ENCODE results near the gene MATK. TPM values are rescaled to one million over a fixed set of nuclear protein-coding genes. Genes with fewer than 3 reads are reported as not detected.

MATK gene
- total RNA-seq, 1 donor from 2014 or later = 11.2 TPM

DNA sequence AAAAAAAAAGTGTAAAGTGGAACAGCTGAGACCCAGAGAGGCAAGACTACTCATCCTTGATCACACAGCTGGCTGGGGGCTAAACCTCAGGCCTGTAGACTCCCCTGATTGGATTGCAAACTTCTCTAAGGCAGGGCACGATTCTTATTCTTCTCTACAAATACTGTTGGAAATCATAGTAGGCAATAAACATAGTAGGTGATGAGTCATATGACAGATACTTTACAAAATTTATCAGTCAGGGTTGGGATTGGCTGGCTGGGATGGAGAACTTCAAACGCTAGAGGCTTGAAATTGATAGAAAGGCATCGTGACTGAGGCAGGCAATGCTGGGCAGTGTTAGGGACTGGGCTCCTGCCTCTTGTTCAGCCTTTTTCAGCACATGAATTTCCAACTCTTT, 5.9 kb upstream of the MATK start:
- intact Hi-C loops (cut with micrococcal nuclease) = no loop called here

DNA sequence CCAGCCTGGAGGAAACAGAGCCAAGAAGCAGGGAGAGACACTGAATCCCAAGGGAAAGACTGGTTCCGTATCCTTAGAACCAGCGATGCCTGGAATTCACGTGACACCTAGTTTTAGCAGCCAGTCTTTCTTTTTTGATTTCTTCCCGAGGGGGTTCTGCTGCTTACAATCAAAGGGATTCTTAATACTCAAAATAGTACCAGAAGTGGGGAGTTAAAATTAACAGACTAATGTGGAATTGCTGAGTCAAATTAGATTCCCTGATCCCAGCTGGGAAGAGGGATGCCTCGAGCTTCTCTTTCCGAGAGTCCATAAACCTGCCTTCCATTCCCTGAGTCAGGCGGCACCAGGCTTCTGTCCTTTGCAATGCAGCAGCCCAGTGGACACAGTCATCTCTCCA, 4.8 kb upstream of the MATK start:
- intact Hi-C loops (cut with micrococcal nuclease) = no loop called here

DNA sequence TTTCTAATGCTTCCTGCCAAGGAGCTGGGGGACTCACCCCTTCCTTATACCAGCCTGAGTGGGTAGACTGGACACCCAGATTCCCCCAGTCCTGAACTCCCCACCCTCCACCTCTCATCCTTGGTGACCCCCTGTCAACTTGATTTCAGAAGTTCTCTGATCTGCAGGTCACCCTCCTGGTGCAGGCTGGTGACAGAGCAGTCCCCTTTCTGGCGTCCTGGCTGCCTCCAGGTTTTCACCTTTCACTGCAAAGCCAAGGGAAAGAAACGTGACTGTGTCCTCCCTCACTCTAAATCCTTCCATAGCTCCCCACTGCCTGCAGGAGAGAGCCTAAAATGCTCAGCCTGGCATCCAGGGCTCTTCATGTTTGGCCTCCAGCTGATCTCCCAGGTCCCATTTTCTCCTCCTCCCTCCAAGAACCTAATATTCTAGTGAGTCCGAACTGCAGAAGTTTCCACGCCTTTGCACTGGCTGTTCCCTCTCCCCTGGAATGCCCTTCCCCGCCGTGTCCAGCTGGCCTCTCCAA, 4.1 kb upstream of the MATK start:
- intact Hi-C loops (cut with micrococcal nuclease) = no loop called here

DNA sequence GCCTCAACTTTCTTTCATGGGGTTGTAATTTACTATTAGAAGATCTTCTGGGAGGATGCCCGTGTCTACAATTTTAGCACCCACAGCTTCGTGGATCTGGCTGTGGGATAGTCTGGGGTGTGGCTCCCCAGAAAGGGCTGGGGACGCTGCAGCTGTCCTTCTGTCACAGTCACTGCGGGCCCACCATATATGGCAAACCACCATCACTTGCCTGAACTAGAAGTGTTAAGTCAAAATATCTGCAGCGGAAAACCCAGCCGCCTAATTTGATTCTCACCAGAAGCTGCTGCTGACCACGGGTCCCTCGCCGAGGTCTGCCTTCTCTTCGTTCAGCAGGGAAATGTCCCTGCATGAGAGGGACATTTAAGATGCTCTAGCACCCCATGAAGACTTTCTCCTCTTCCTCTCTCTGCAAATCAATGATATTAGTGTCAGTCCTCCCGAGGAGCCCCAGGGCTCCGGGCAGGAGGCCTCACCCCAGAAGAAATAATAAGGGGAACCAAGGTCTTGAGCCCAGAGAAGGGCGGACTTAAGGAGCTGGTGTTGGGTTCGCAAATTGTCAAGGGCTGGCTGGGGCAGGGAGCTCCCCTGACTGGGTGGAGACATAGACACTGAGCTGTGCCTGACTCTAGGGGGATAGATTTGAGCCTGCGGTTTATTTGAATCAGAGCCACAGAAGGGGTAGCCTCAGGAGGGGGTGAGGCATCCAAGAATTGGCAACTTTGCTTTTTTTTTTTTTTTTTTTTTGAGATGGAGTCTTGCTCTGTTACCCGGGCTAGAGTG, 3.0 kb upstream of the MATK start:
- intact Hi-C loops (cut with micrococcal nuclease) = no loop called here

DNA sequence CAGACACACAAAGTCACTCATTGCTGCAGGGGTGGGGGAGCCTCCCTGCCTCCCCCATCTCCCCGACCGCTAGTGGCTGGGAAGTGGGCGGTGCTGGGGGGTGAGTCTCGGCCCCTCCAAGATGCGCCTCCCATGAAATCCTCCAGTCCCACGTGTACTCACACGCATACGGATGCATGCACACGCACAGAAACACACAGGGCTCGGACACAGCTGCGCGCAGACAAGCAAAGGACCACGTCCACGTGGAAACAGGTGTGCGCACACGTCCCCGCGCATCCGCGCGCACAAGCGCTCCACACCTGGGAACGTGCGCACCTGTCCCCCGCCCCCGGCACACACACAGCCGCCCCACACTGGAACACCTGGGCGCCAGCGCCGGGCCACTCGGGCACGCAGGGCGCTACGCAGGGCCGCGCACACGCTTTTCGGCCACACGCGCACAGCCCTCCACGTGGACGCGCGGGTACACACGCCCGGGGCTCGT, 687 bp downstream of the MATK start:
- intact Hi-C loops (cut with micrococcal nuclease) = no loop called here

DNA sequence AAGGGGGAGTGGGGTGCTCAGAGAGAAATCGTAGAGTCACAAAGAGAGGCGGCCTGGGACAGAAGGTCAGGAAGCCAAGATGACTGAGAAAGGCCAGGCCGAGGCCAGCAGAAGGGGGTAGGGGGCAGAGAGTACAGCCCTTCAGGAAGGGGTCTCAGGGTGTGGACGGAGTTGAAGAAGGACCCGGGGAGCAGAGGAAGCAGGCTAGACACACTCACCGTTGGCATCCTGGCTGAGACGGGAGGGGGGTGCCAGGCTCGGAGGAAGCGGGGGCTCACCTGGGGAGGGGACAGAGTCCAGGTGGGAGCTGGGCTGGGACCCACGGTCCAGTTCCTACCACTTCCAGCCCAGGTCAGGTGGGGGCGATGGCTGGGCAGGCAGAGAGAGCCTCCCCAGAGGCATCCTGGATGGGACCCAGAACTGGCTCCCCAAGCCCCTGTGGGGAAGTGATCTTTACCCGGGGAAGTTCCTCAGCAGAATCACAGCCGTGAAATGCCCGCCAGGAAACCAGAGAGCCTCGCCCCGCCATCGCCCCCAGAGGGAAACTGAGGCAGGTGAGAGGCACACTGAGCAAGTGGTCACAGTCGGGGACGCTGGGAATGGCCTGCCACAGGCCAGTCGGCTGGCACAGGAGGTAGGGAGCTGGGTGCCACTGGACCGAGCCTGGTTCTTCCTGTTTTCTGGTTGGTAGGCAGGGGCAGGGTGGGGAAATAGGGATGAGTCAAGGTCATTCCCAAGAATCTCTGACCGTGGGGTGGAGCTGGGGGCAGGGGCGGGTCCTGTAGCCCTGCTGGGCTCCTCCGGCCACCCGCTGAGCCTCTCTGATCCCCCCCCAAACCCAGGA, 1.4 kb downstream of the MATK start:
- intact Hi-C loops (cut with micrococcal nuclease) = loop anchor here (5.0 kb wide), 1 partner anchor 37 kb away; no protein-coding TSS in a partner anchor

DNA sequence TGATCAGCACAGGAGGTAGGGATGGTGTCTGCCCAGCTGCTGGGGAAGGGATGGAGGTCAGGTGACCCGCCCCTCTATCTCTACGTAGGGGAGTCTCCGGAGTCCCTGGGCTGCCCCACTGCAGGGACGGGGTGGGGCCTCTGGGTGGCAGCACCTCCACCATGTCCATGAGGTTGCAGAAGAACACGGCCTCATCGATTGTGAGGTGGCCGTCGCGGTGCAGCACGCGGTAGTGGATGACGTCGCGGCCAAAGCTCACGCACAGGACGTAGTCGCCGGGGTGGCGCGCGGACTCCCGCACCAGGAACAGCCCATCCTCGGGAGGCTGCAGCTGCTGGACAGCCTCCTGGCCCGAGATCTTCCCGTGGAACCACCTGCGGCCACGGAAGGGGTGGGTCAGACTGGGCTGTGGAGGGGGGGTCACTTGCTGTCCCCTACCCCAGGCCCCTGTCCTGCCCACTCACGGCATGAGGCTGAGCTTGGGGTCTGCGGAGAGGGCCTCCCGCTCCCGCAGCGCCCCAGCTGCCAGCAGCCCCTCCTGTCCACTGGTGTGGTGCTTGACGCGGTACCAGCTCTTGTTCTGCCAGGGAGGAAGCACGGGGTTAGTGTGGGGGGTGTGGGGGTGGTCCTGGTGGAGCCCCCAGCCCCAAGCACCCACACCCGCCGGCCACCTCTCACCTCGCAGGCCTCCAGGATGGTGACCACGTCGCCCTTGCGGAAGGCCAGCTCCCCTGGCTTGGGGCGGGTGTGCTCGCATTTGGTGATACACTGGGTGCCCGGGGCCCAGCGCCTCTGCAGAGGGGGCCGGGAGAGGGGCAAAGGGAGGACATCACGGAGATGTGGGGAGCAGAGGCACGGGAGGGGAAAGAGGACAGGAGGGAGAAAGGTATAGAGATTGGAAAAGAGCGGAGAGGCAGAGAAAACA, 2.3 kb downstream of the MATK start:
- intact Hi-C loops (cut with micrococcal nuclease) = loop anchor here (5.0 kb wide), 1 partner anchor 38 kb away; no protein-coding TSS in a partner anchor

DNA sequence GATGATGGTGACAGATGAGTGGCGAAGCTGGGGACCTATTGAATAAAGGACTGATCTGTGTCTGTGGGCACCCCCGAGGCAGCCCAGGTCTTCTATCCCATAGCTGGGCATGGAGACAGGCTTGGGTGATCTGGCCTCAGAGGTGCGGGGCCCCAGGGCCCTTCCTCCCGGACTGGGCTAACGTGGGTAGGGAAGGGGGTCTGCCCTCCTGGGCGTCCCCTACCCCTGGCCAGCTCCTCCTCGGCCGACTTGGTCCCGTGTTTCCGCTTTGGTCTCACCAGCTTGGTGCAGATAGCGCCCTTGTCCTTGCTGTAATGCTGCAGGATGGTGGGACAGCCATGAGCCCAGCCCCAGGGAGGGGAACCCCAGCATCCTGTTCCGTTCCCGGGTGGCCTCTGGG, 3.3 kb downstream of the MATK start:
- intact Hi-C loops (cut with micrococcal nuclease) = loop anchor here (5.0 kb wide), 1 partner anchor 39 kb away; no protein-coding TSS in a partner anchor

DNA sequence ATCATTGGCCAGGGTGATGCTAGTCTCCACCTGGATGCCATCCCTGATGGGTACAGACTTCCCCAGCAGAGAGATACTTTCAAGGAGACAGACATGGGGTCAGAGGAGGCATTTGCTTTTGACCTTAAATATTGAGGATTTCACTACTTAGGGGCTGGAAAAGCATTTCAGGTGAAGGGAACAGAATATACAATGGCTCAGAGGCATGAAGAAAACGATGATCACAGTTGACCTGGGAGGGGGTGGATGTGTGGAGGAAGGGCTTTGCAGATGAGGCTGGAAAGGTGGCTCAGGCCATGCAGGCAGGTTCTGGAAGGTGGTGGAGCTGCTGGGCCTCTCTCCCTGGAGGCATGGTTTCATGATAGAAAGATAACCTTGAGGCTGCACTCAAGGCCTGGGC, 3.9 kb downstream of the MATK start:
- intact Hi-C loops (cut with micrococcal nuclease) = loop anchor here (5.0 kb wide), 1 partner anchor 40 kb away; no protein-coding TSS in a partner anchor

DNA sequence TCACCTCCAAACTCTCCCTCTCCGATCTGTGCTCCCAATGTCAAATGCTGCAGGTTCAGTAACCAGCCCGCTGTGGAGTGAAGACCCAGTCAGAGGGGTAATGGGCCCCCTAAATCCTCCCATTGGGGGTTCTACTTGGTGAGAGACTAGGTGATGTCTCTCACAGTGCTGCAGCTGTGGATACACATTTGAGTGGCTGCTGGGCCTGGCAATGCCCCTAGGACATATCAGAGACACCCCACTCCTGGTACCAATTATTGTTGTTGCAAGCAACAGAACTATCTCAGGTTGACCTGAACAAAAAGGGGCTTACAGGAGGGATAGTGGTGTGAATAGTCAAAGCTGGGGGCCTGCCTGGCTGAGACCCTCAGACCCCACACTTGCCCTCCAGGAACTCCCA, 4.6 kb downstream of the MATK start:
- intact Hi-C loops (cut with micrococcal nuclease) = loop anchor here (5.0 kb wide), 1 partner anchor 41 kb away; no protein-coding TSS in a partner anchor

DNA sequence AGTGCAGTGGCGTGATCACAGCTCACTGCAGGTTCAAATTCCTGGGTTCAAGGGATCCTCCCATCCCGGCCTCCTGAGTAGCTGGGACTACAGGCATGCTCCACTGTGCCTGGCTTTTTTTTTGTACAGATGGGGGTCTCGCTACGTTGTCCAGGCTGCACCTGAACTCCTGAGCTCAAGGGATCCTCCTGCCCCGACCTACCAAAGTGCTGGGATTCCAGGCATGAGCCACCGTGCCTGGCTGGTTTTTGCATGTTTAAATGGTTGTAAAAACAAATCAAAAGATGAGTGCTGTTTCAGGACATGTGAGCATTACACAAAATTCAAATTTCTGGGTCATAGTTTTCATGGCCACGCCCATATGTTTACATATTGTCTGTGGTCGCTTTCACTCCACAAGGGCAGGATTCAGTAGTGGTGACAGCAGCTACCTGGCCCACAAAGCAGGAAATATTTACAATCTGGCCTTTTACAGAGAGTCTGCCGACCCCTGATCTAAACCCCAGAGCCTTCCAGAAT, 5.3 kb downstream of the MATK start:
- intact Hi-C loops (cut with micrococcal nuclease) = loop anchor here (5.0 kb wide), 1 partner anchor 41 kb away; no protein-coding TSS in a partner anchor

DNA sequence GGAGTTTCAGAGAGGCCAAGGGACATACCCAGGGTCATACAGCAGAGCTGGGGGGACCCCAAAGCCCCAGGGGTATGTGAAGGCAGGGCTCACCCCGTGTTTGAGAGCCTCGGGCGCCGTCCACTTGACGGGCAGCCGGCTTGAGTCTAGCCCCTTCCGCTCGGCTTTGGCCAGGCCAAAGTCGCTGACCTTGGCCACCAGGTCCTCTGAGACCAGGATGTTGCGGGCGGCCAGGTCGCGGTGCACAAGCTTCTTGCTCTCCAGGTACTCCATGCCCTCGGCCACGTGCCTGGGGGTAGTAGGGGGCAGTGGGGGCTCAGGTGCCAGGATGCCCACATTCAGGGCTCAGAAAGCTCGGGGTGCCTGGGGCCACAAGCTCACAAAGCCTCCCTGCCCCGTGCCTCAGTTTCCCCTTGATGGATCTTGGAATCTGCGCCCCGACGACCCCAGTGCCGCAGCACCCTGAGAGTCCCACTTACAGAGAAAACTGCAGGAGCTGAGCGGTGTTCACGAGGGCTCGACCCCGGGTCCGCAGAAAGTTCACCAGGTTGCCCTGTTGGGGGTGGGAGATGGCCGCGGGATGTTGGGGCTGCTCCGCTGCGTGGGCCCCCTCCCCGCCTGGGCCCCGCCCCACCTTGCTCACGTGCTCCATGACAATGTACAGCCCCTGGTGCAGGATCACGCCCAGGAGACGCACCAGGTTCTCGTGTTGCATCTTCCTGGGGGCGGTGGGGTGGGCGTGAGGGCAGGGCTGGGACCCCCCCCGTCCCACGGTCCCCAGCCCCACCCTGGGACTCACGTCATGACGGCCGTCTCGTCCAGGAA, 7.1 kb downstream of the MATK start:
- intact Hi-C loops (cut with micrococcal nuclease) = no loop called here

DNA sequence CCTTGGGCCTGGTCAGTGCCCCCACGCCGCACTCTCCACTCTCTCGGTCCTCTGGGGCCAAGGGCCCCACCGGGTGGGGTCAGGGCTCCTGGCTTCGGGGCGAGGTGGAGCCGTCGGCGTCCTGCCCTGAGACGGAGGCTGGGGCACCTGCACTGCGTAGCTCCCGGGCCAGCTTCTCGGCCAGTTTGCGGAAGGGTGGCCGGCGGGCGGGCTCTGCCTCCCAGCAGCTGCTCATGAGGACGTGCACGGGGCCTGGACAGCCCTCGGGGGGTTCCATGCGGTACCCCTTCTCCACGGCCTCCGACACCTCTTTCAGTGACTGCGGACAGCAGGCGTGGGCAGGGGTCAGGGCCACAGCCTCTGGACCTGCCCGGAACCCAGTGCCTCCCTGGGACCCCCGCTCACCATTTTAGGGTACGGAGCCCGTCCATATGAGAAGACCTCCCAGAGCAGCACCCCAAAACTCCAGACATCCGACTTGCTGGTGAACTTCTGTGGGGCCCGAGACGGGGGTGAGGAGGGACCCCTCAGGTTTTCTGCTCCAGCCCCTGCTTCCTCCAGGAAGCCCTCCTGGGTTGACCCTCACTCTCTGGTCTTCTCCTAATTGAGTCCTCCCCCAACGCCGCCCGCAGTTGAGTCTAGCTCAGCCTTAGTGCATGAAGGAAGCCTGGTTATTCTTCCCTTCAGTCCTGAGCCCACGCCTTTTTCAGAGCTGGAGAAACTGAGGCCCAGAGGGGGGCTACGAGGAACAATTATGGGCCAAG, 7.9 kb downstream of the MATK start:
- intact Hi-C loops (cut with micrococcal nuclease) = no loop called here

DNA sequence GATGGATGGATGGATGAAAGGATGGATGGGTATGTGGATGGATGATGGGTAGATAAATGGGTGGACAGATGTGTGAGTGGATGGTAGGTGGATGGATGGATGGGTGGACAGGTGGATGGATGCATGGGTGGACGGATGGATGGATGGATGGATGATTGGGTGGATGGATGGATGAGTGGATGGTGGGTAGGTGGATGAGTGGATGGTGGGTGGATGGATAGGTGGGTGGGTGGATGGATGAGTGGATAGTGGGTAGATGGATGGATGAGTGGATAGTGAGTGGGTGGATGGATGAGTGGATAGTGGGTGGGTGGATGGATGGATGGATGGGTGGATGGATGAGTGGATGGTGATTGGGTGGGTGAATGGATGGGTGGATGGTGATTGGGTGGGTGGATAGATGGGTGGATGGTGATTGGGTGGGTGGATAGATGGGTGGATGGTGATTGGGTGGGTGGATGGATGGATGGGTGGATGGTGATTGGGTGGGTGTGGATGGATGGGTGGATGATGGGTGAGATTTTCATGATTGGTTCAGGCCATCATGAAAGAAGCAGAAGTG, 9.6 kb downstream of the MATK start:
- intact Hi-C loops (cut with micrococcal nuclease) = no loop called here

DNA sequence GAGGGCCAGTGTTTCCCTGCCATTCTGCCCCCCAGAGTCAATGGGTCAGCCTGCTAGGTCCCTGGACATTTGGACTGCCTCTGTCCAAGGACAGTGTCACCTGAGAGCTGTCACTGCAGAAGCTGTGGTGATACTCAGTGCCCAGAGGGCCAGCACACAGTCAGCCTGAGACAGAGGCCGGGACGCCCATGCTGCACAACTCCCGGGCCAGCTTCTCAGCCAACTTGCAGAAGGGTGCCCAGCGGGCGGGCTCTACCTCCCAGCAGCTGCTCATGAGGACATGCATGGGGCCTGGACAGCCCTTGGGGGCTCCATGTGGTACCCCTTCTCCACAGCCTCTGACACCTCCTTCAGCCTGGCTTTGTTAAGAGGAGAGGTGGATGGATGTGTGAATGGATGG, 10.3 kb downstream of the MATK start:
- intact Hi-C loops (cut with micrococcal nuclease) = no loop called here

DNA sequence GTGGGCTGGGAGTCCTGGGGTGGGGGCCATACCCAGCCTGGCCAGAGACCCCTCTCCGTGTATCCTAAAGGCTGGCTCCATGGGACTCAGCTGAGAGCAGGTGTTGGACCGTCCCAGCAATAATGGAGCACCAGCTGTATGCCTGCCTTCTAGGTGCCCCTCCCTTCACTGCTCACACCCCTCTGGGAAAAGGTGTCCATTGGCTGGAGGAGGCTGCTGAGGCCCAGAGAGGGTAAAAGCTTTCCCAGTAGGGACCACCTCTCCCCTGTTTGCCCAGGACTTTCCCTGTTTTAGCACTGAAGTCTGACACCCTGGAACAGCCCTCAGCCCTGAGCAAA, 10.8 kb downstream of the MATK start:
- intact Hi-C loops (cut with micrococcal nuclease) = no loop called here

DNA sequence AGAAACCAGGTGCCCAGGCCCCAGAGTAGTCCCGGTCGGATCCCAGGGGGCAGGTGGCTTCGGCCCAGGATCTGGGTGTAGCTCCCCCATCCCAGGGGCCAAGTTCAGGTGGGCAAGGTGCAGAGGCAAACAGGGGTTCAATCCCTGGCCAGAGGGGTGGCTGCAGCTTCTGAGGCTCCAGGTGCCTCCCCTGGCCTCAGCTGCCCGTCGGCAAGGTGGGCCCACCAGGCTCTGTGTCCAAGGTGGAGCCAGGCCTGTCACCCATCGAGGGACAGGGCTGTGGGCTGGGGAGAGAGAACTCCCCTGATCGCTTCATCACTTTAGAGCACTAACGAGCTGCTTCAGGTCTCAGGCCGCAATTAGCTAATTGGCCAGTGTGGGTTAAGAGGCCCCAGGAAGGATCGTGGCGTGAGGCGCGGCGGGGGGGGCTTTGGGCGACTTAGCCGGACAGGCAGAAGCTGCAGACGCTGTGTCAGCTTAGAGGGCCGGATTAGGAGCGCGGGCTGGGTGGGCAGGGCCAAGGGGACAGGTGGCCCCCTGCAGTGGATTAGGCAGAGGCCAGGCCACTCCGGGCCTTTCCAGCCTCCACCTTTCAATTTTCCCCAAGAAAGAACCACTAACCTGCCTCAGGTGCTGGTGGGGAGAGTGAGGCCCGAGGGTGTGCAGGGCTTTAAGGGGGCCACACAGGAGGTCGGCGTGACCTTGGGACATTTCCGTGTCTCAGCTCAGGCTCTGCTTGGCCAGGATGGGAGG, 11.4 kb downstream of the MATK start:
- intact Hi-C loops (cut with micrococcal nuclease) = no loop called here

Data from T-helper 1 cell treated with Interleukin-12 subunit alpha and Interleukin-12 subunit beta and Interleukin-4 antibody, amounts not matched to agents 30 ng/mL and 1 ng/mL, for 36 hours (primary cell).